ES-I3 (cell line): ENCODE results near the gene GTF3C1.

Experiments
- H3K36me3 ChIP-seq: 2 replicates; pipeline ENCODE4 v1.6.1; 2013; ENCODE audit warnings: mild to moderate bottlenecking, low read length, control low read depth, moderate library complexity; ENCODE audit not compliant: insufficient read depth
- H3K4me1 ChIP-seq: 2 replicates; pipeline ENCODE4 v1.6.1; 2013; ENCODE audit warnings: mild to moderate bottlenecking, control low read depth, low read length; ENCODE audit not compliant: insufficient read depth
- H3K9ac ChIP-seq: 2 replicates; pipeline ENCODE4 v1.6.1; 2013; ENCODE audit warnings: low read depth, mild to moderate bottlenecking, low read length, moderate library complexity
- H3K9me3 ChIP-seq: 2 replicates; pipeline ENCODE4 v1.6.1; 2013; ENCODE audit warnings: mild to moderate bottlenecking, low read length, moderate library complexity; ENCODE audit not compliant: control insufficient read depth, insufficient read depth

GTF3C1 gene

GRCh38 chr16:27549746-27550581 is at the start of gene GTF3C1, which contains the start of gene KATNIP:
Gene GTF3C1, minus strand, starts transcription at chr16:27549913. Its CDS starts 23 bp downstream, at chr16:27549890.
Gene KATNIP, plus strand, starts transcription at chr16:27550144. Its CDS starts 27 bp downstream, at chr16:27550171.
- H3K4me1 ChIP-seq: no peaks in the 10 kb centered on the region
- peak within 1 kb of the TSS; percentile 80 for H3K9ac ChIP-seq
- peaks cover 7% of the 10 kb centered on the region; the same call in 1 of the 2 replicates for H3K36me3 ChIP-seq
- no peaks in the 10 kb centered on the region for H3K9me3 ChIP-seq

GRCh38 chr16:27598931-27599565 is 49.3 kb upstream of the GTF3C1 start:
- Histone ChIP-seq H3K9me3 (no peaks in the 10 kb centered on the region), H3K4me1 (peaks cover 27% of the 10 kb centered on the region), H3K9ac (no peak overlapping the region), H3K36me3 (no peaks in the 10 kb centered on the region)

GRCh38 chr16:27598220-27598619 is 48.5 kb upstream of the GTF3C1 start:
- Histone ChIP-seq H3K4me1 (peaks cover 23% of the 10 kb centered on the region), H3K36me3 (no peaks in the 10 kb centered on the region), H3K9me3 (no peaks in the 10 kb centered on the region), H3K9ac (no peak overlapping the region)

GRCh38 chr16:27597361-27597760 is 47.6 kb upstream of the GTF3C1 start:
- Histone ChIP-seq H3K36me3 (no peaks in the 10 kb centered on the region), H3K9ac (no peak overlapping the region), H3K9me3 (no peaks in the 10 kb centered on the region), H3K4me1 (peaks cover 18% of the 10 kb centered on the region)

- Histone ChIP-seq H3K9ac (no peak overlapping the region), H3K36me3 (no peaks in the 10 kb centered on the region), H3K4me1 (peaks cover 18% of the 10 kb centered on the region), H3K9me3 (no peaks in the 10 kb centered on the region)
Observed at GRCh38 chr16:27596411-27596810, 46.7 kb upstream of the GTF3C1 start.

- H3K9ac ChIP-seq: no peak overlapping the region
- peaks cover 15% of the 10 kb centered on the region for H3K4me1 ChIP-seq
- no peaks in the 10 kb centered on the region for H3K36me3 ChIP-seq
- H3K9me3 ChIP-seq: no peaks in the 10 kb centered on the region
Observed at GRCh38 chr16:27595993-27596392, 46.3 kb upstream of the GTF3C1 start.

GRCh38 chr16:27595475-27595874 is 45.8 kb upstream of the GTF3C1 start:
- H3K9ac ChIP-seq: no peak overlapping the region
- no peaks in the 10 kb centered on the region for H3K9me3 ChIP-seq
- H3K36me3 ChIP-seq: no peaks in the 10 kb centered on the region
- peaks cover 13% of the 10 kb centered on the region for H3K4me1 ChIP-seq

GRCh38 chr16:27591837-27592236 is 42.1 kb upstream of the GTF3C1 start:
- Histone ChIP-seq H3K4me1 (no peaks in the 10 kb centered on the region), H3K9me3 (no peaks in the 10 kb centered on the region; the same call in 1 of the 2 replicates), H3K36me3 (no peaks in the 10 kb centered on the region), H3K9ac (no peak overlapping the region)

GRCh38 chr16:27588057-27588456 is 38.3 kb upstream of the GTF3C1 start:
- Histone ChIP-seq H3K36me3 (no peaks in the 10 kb centered on the region), H3K9ac (no peak overlapping the region), H3K4me1 (no peaks in the 10 kb centered on the region), H3K9me3 (no peaks in the 10 kb centered on the region; the same call in 1 of the 2 replicates)

- H3K9ac ChIP-seq: no peak overlapping the region
Observed at GRCh38 chr16:27586711-27587110, 37.0 kb upstream of the GTF3C1 start.

GRCh38 chr16:27585200-27585599 is 35.5 kb upstream of the GTF3C1 start:
- no peaks in the 10 kb centered on the region; the same call in 1 of the 2 replicates for H3K9me3 ChIP-seq
- H3K36me3 ChIP-seq: no peaks in the 10 kb centered on the region
- H3K4me1 ChIP-seq: peaks cover 3% of the 10 kb centered on the region; the same call in 1 of the 2 replicates
- H3K9ac ChIP-seq: no peak overlapping the region

More at GRCh38 chr16:27586711-27587110, 37.0 kb upstream of the GTF3C1 start:
- Histone ChIP-seq H3K36me3 (no peaks in the 10 kb centered on the region), H3K9me3 (no peaks in the 10 kb centered on the region; the same call in 1 of the 2 replicates), H3K4me1 (peaks cover 3% of the 10 kb centered on the region; the same call in 1 of the 2 replicates)

GRCh38 chr16:27583634-27584033 is 33.9 kb upstream of the GTF3C1 start:
- Histone ChIP-seq H3K9me3 (no peaks in the 10 kb centered on the region), H3K36me3 (no peaks in the 10 kb centered on the region), H3K4me1 (peaks cover 13% of the 10 kb centered on the region), H3K9ac (no peak overlapping the region)

- no peaks in the 10 kb centered on the region for H3K9me3 ChIP-seq
- no peaks in the 10 kb centered on the region for H3K36me3 ChIP-seq
- H3K9ac ChIP-seq: no peak overlapping the region
- H3K4me1 ChIP-seq: peaks cover 17% of the 10 kb centered on the region
Observed at GRCh38 chr16:27582883-27583282, 33.2 kb upstream of the GTF3C1 start.

GRCh38 chr16:27579087-27579980 is 29.6 kb upstream of the GTF3C1 start:
- Histone ChIP-seq H3K9me3 (no peaks in the 10 kb centered on the region), H3K4me1 (peaks cover 17% of the 10 kb centered on the region), H3K9ac (no peak overlapping the region), H3K36me3 (no peaks in the 10 kb centered on the region; the same call in 1 of the 2 replicates)
